Measurements from ENCODE around the gene KREMEN2. TPM values are rescaled to one million over a fixed set of nuclear protein-coding genes. Genes with fewer than 3 reads are reported as not detected.

The KREMEN2 gene
- total and polyA plus RNA-seq, 4 donors, result not detected

DNA sequence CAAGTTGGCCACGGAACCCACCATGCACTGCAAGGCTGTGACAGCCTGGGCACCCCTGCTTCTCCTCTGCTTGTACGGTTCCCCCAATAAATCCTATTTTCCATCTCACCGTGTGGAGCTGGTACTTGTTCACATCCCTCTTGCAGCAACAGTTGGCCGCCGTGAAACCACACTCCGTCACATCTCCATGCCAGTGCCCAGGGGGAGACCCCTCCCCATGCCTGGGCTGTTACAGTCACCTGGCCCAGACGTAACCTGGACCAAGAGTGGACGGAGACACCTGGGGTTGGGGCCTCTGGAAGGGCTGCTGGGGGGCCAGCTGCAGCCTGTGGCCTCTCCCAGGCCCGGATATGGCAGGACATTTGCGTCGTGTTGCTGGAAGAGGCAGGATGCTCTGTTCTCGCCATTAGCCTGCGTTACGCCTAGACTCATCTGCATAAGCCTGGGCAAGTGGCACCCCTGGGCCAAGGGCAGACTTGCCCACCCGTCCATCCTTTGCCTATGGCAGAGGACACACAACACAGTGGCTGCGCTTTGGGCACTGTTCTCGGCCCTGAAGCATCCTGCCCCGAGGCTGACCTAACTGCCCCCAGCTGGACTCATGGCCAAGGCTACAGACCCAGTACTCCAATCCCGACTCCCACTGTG is 14.2 kb upstream of the KREMEN2 start:
- DNase-seq (no peak), ATAC-seq (ENCODE audit: low FRiP score) (no peak)
- WGBS, 2 donors, result 89 to 90% methylated on average over 19 of the region's 19 CpGs

DNA sequence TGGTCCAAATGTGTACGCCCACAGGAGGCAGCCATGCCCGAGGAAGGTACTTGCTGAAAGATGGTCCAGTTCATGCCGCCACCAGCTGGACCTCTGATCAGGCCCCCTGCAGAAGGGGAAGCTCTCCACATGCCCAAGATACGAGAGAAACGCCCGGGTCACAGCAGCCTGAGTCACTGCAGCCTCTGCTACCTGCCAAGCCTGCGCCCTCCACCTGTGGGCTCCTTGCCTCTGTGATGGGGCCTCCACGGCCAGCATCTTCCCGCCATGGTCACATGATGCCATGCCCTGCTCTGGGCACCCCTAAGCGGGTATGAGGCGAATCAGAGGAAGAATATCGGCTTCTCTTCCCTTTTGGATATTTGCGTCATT is 13.7 kb upstream of the KREMEN2 start:
- intact Hi-C loops (cut with DNase I), result no loop called here
- 94 to 95% methylated on average over 13 of the region's 13 CpGs for WGBS, 2 donors
- no peak for ATAC-seq (ENCODE audit: low FRiP score)

More for the DNA sequence above, 14.2 kb upstream of the KREMEN2 start:
- no peak overlapping the region for H3K27ac ChIP-seq (ENCODE audit: low read depth in 1 of 2, low read length in 2 of 2)
- peaks cover 0 to 4% of the 10 kb centered on the region in 2 donors for H3K36me3 ChIP-seq (ENCODE audit: control insufficient read depth in 1 of 2, insufficient read depth in 2 of 2, low read length in 1 of 2)
- H3K4me3 ChIP-seq (ENCODE audit: low read length in 2 of 2), result no peak overlapping the region
- H3K9me3 ChIP-seq (ENCODE audit: control insufficient read depth, low read length), result no peaks in the 10 kb centered on the region
- intact Hi-C loops (cut with DNase I), result no loop called here
- no peaks in the 10 kb centered on the region for H3K27me3 ChIP-seq (ENCODE audit: control insufficient read depth in 1 of 2, insufficient read depth in 2 of 2, low read length in 1 of 2)
- H3K4me1 ChIP-seq (ENCODE audit: control insufficient read depth in 1 of 2, insufficient read depth in 2 of 2, low read length in 2 of 2), result no peaks in the 10 kb centered on the region

DNA sequence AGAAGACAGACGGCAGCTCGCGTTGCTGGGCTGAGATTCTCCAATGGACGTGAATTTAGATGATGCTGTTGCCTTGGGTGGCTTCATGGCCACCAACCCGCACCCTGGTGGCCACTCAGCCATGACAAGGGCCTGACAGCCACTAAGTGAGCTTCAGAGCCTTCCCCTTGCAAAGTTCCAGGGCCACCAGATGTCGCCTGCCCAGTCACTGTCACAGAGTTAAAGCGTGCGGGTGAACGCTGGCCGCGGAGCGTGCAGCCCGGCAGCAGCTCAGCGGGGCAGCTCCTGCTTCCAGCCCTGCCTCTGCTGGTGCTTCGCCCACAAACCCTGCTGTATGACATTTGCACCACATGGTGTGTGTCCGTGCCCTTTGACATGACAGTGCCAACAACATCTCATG is 13.3 kb upstream of the KREMEN2 start:
- no peak for ATAC-seq (ENCODE audit: low FRiP score)
- Histone ChIP-seq H3K27ac (ENCODE audit: low read depth in 1 of 2, low read length in 2 of 2) (no peak overlapping the region), H3K4me1 (ENCODE audit: control insufficient read depth in 1 of 2, insufficient read depth in 2 of 2, low read length in 2 of 2) (no peaks in the 10 kb centered on the region), H3K9me3 (ENCODE audit: control insufficient read depth, low read length) (no peaks in the 10 kb centered on the region), H3K4me3 (ENCODE audit: low read length in 2 of 2) (no peak overlapping the region), H3K36me3 (ENCODE audit: control insufficient read depth in 1 of 2, insufficient read depth in 2 of 2, low read length in 1 of 2) (peaks cover 0 to 4% of the 10 kb centered on the region in 2 donors), H3K27me3 (ENCODE audit: control insufficient read depth in 1 of 2, insufficient read depth in 2 of 2, low read length in 1 of 2) (no peaks in the 10 kb centered on the region)
- intact Hi-C loops (cut with DNase I), result no loop called here
- WGBS, 2 donors, result 85 to 88% methylated on average over 16 of the region's 16 CpGs
- DNase-seq, result no peak

More for the DNA sequence above, 13.7 kb upstream of the KREMEN2 start:
- H3K4me3 ChIP-seq (ENCODE audit: low read length in 2 of 2), result no peak overlapping the region
- H3K27me3 ChIP-seq (ENCODE audit: control insufficient read depth in 1 of 2, insufficient read depth in 2 of 2, low read length in 1 of 2), result no peaks in the 10 kb centered on the region
- H3K36me3 ChIP-seq (ENCODE audit: control insufficient read depth in 1 of 2, insufficient read depth in 2 of 2, low read length in 1 of 2), result peaks cover 0 to 4% of the 10 kb centered on the region in 2 donors
- no peaks in the 10 kb centered on the region for H3K4me1 ChIP-seq (ENCODE audit: control insufficient read depth in 1 of 2, insufficient read depth in 2 of 2, low read length in 2 of 2)
- H3K9me3 ChIP-seq (ENCODE audit: control insufficient read depth, low read length), result no peaks in the 10 kb centered on the region
- H3K27ac ChIP-seq (ENCODE audit: low read depth in 1 of 2, low read length in 2 of 2), result no peak overlapping the region
- no peak for DNase-seq

DNA sequence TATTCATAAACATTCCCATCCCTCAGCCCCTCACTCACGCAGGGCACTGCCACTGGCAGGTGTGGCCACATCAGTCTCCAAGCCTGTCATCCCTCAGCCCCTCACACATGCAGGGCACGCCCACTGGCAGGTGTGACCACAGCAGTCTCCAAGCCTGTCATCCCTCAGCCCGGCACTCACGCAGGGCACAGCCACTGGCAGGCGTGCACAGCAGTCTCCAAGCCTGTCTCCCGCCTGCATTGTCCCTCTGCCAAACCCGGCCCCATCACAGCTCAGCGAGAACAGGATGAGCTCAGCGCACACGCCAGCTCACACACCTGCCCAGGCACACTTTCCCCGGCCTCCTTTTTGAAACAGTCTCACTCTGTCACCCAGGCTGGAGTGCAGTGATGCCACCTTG is 11.4 kb upstream of the KREMEN2 start:
- intact Hi-C loops (cut with DNase I), result no loop called here
- Histone ChIP-seq H3K9me3 (ENCODE audit: control insufficient read depth, low read length) (no peaks in the 10 kb centered on the region), H3K4me3 (ENCODE audit: low read length in 2 of 2) (no peak overlapping the region), H3K27me3 (ENCODE audit: control insufficient read depth in 1 of 2, insufficient read depth in 2 of 2, low read length in 1 of 2) (no peaks in the 10 kb centered on the region), H3K27ac (ENCODE audit: low read depth in 1 of 2, low read length in 2 of 2) (no peak overlapping the region), H3K36me3 (ENCODE audit: control insufficient read depth in 1 of 2, insufficient read depth in 2 of 2, low read length in 1 of 2) (peaks cover 0 to 4% of the 10 kb centered on the region in 2 donors), H3K4me1 (ENCODE audit: control insufficient read depth in 1 of 2, insufficient read depth in 2 of 2, low read length in 2 of 2) (no peaks in the 10 kb centered on the region)
- no peak for ATAC-seq (ENCODE audit: low FRiP score)
- DNase-seq, result no peak
- 71 to 72% methylated on average over 11 of the region's 11 CpGs for WGBS, 2 donors

DNA sequence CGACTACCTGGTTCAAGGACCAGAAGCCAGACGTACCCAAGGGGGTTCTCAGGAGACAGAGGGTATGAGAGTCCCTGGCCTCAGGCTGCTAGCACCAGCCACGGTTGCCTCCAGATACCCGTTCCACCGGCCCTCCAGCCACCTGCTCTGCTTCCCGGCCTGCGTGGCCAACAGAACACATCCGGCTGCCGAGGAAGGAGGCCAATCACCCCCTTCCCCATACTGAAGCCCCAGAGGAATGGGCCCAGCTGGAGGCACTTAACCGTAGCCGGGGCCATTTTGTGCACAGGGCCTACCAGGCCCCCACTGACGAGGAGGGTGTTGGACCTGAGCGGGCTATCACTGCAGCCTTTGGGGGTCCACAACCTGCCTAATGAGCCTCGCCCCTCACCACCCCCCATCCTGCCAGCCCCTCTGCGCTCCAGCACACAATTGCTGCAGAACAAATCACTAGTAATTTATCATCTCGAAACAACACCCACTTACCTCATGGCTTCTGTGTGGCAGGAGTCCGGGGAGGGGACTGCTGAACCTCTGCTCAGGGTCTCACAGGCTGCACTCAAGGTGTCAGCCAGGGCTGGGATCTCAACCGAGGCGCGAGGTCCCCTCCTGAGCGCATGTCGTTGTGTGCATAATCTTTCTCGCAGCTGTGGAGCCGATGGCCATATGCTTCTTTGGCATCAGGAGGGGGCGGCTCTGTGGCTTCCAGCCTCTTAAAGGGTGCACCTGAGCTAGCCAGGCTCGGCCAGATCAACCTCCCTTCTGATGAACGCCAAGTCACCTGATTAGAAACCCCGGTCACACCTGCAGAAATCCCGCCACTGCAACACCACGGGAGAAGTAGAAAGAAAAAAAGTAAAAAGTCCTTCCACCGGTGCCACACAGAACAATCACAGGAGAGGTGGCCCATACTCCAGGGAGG is 10.1 kb upstream of the KREMEN2 start:
- H3K4me3 ChIP-seq (ENCODE audit: low read length in 2 of 2), result no peak overlapping the region
- ATAC-seq (ENCODE audit: low FRiP score), result no peak
- DNase-seq, result no peak
- H3K27ac ChIP-seq (ENCODE audit: low read depth in 1 of 2, low read length in 2 of 2), result no peak overlapping the region
- WGBS, 2 donors, result 41 to 48% methylated on average over 31 of the region's 31 CpGs
- no peaks in the 10 kb centered on the region for H3K27me3 ChIP-seq (ENCODE audit: control insufficient read depth in 1 of 2, insufficient read depth in 2 of 2, low read length in 1 of 2)
- no peaks in the 10 kb centered on the region for H3K4me1 ChIP-seq (ENCODE audit: control insufficient read depth in 1 of 2, insufficient read depth in 2 of 2, low read length in 2 of 2)
- no peaks in the 10 kb centered on the region for H3K9me3 ChIP-seq (ENCODE audit: control insufficient read depth, low read length)
- H3K36me3 ChIP-seq (ENCODE audit: control insufficient read depth in 1 of 2, insufficient read depth in 2 of 2, low read length in 1 of 2), result peaks cover 0 to 1% of the 10 kb centered on the region in 2 donors
- intact Hi-C loops (cut with DNase I), result no loop called here

- Histone ChIP-seq H3K9me3 (ENCODE audit: control insufficient read depth, low read length) (no peaks in the 10 kb centered on the region), H3K4me1 (ENCODE audit: control insufficient read depth in 1 of 2, insufficient read depth in 2 of 2, low read length in 2 of 2) (no peaks in the 10 kb centered on the region), H3K27ac (ENCODE audit: low read depth in 1 of 2, low read length in 2 of 2) (no peak overlapping the region), H3K27me3 (ENCODE audit: control insufficient read depth in 1 of 2, insufficient read depth in 2 of 2, low read length in 1 of 2) (no peaks in the 10 kb centered on the region), H3K4me3 (ENCODE audit: low read length in 2 of 2) (no peak overlapping the region), H3K36me3 (ENCODE audit: control insufficient read depth in 1 of 2, insufficient read depth in 2 of 2, low read length in 1 of 2) (no peaks in the 10 kb centered on the region)
- no peak for ATAC-seq (ENCODE audit: low FRiP score)
- DNase-seq, result no peak
- WGBS, 2 donors, result 46 to 57% methylated on average over 20 to 26 of the region's 26 CpGs
- intact Hi-C loops (cut with DNase I), result no loop called here
These were observed 9.3 kb upstream of the KREMEN2 start for GRCh38 chr16:2954656-2955381.

- DNase-seq, result no peak
- H3K27me3 ChIP-seq (ENCODE audit: control insufficient read depth in 1 of 2, insufficient read depth in 2 of 2, low read length in 1 of 2), result no peaks in the 10 kb centered on the region
- ATAC-seq (ENCODE audit: low FRiP score), result no peak
- H3K27ac ChIP-seq (ENCODE audit: low read depth in 1 of 2, low read length in 2 of 2), result no peak overlapping the region
- no peak overlapping the region for H3K4me3 ChIP-seq (ENCODE audit: low read length in 2 of 2)
- H3K9me3 ChIP-seq (ENCODE audit: control insufficient read depth, low read length), result no peaks in the 10 kb centered on the region
- H3K36me3 ChIP-seq (ENCODE audit: control insufficient read depth in 1 of 2, insufficient read depth in 2 of 2, low read length in 1 of 2), result no peaks in the 10 kb centered on the region
- H3K4me1 ChIP-seq (ENCODE audit: control insufficient read depth in 1 of 2, insufficient read depth in 2 of 2, low read length in 2 of 2), result no peaks in the 10 kb centered on the region
- intact Hi-C loops (cut with DNase I), result no loop called here
- 50 to 59% methylated on average over 10 of the region's 10 CpGs for WGBS, 2 donors
These were observed 8.7 kb upstream of the KREMEN2 start for GRCh38 chr16:2955438-2955778.

- WGBS, 2 donors, result 40 to 41% methylated on average over 17 to 21 of the region's 21 CpGs
- Histone ChIP-seq H3K27ac (ENCODE audit: low read depth in 1 of 2, low read length in 2 of 2) (no peak overlapping the region), H3K9me3 (ENCODE audit: control insufficient read depth, low read length) (no peaks in the 10 kb centered on the region), H3K27me3 (ENCODE audit: control insufficient read depth in 1 of 2, insufficient read depth in 2 of 2, low read length in 1 of 2) (no peaks in the 10 kb centered on the region), H3K4me1 (ENCODE audit: control insufficient read depth in 1 of 2, insufficient read depth in 2 of 2, low read length in 2 of 2) (no peaks in the 10 kb centered on the region), H3K4me3 (ENCODE audit: low read length in 2 of 2) (no peak overlapping the region), H3K36me3 (ENCODE audit: control insufficient read depth in 1 of 2, insufficient read depth in 2 of 2, low read length in 1 of 2) (no peaks in the 10 kb centered on the region)
- intact Hi-C loops (cut with DNase I), result no loop called here
- DNase-seq (no peak), ATAC-seq (ENCODE audit: low FRiP score) (no peak)
These were observed 8.1 kb upstream of the KREMEN2 start for GRCh38 chr16:2955779-2956578.

All from aorta (tissue), 5 donors.